Fibroblast of peridontal ligament (primary cell): ENCODE measurements around the gene FOXP1.
"Not testable (repeated sequence)": the region's sequence is repeated elsewhere in the genome, so short reads cannot be mapped to it uniquely, and the experiment has no call there.

Experiments
- DNase-seq: peaks from one replicate; pipeline ENCODE4 v3.0.0-alpha.2; 2010; ENCODE audit errors: extremely low read depth

FOXP1 gene

GRCh38 chr3:71451060-71451459, 132.5 kb downstream of the FOXP1 start:
- peak; percentile 54 for DNase-seq

GRCh38 chr3:71450162-71450561, 133.4 kb downstream of the FOXP1 start:
- no peak for DNase-seq

- no peak for DNase-seq
These were observed 135.7 kb downstream of the FOXP1 start for GRCh38 chr3:71447803-71448202.

DNA sequence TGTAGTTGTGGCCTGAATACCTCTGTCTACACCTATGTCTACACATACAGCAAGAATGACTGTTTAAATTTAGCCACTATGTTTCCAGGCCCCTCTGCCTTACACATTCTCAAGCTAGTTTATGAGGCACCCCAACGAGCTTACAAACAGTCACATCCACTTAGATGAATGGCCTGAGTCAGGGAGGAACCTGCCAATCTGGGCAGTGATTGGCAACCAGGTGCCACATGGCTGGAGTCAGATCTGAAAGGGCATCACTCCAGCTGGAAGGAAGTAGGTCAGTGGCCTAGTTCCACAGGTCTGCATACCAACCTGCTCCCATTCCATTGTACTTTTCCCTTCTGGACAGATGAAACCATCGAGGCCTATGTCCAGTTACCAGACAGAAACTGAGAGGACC, 136.3 kb downstream of the FOXP1 start:
- DNase-seq = no peak

GRCh38 chr3:71446734-71447133, 136.8 kb downstream of the FOXP1 start:
- no peak for DNase-seq

DNA sequence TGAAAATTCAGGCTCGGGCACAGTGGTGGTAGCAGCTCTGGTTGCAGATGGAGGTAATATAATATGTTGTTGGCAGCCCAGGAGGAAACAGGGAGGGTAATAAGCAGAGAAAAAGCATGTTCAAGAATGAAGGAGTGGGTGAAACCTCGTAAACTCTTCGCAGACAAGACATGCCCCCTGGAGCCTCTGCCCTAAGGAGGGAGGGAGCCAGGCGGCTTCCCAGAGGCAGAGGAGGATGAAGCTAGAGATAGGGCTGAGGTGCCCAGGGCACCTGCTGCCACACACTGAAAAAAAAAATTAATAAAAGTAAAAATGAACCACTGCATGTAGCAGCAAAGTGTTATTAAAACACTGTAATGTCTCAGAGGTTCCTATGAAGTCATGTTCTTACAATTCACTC, 137.3 kb downstream of the FOXP1 start:
- DNase-seq = no peak

- no peak for DNase-seq
These were observed 138.7 kb downstream of the FOXP1 start for GRCh38 chr3:71444861-71445259.

DNA sequence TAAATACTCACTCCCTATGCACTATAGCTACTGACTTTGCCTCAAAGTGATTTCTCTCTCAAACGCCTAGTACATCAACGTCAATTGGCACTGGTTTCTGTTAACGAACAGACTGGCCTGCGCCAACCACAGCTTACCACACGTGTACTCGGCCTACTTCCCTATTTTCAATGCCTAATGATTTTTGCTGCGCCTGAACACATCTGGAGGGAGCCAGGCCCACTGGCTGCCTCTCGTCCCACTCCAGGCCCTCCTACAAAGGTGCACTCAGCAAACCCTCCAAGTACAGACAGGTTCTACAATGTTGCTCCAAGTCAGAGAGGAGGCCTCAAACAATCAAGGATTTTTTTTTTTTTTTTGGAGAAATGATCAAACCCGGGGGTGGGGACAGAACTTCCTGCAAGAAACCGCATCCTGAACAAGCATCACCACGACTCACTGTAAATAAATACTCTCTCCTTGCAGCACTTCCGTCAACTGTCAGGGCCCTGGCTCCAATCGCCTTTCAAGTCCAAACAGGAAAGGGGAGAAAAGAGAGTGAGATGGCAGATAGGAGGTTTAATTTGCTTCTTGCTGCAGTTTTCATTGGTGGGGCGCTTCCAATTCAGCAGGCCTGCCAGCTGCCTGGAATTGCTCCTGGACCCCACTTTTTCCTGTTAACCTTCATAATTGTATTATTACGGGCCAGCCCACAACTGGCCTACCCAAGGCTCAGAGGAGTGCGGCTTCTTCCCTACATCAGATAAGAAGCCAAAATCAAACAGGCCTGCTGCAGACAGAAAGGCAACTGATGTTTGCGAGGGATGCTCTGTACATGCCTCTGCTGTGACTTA, 139.3 kb downstream of the FOXP1 start:
- DNase-seq = no peak

DNA sequence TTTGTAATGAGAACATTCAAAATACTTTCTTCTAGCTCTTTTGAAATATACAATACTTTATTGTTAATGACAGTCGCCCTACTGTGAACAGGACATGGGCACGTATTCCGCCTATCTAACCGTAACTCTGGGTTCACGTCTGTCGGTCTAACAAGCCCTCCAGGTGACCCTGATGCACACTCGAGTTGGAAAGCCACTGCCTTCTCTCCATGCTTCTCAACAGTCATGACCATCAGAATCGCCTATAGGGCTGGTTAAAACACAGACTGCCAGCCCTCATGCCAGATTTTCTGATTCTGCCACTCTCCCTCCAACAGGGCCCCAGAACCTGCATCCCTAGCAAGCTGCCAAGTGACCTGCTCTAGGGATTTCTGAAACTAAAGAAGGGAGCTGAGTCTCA, 140.2 kb downstream of the FOXP1 start:
- no peak for DNase-seq

DNA sequence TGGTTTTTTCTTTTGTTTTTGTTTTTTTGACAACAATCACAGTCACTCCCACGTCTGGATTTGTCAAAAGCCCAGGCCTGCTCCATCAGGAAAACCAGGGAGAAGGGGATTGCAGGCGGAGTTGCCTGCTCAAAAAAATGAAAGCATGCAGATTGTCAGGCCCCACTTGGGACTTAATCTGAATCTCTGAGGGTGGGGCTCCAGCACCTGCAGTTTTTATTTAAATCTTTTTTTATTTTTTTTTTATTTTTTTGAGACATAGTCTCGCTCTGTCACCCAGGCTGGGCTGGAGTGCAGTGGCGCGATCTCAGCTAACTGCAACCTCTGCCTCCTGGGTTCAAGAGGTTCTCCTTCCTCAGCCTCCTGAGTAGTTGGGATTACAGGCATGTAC, 140.9 kb downstream of the FOXP1 start:
- DNase-seq = no peak

- DNase-seq = no peak
These were observed 141.4 kb downstream of the FOXP1 start for GRCh38 chr3:71441925-71442651.

DNA sequence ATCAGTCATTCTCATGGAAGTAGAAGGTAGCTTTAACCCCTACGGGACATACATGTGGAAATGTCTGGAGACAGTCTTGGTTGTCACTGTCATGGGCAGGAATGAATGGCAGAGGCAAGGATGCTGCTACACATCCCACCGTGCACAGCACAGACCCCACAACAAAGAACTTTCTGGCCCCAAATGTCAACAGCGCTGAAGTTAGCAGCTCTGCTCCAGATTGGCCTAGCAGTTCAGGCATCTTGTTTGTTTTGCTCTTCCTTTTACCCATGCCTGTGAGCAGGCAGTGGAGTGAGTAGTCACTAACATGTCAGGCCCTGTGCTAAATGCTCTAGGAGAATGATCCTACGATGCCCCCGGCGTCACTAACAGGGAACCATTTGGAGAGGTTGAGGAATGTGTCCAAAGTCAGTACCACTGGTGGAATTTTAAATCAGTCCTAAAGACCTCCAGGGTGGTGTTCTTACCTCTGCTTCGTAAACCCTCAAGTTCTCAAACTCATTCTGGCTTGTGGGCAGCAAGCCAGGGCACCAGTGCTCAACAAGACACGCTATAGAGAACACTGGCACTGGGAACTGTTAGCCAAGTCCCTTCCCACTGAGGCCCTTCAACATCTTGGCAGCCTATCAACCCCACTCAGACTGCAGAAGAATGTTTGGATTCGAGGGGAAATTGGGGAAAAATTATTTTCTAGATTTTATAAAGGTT, 142.2 kb downstream of the FOXP1 start:
- no peak for DNase-seq

- DNase-seq = no peak
These were observed 144.6 kb downstream of the FOXP1 start for GRCh38 chr3:71438904-71439303.

DNA sequence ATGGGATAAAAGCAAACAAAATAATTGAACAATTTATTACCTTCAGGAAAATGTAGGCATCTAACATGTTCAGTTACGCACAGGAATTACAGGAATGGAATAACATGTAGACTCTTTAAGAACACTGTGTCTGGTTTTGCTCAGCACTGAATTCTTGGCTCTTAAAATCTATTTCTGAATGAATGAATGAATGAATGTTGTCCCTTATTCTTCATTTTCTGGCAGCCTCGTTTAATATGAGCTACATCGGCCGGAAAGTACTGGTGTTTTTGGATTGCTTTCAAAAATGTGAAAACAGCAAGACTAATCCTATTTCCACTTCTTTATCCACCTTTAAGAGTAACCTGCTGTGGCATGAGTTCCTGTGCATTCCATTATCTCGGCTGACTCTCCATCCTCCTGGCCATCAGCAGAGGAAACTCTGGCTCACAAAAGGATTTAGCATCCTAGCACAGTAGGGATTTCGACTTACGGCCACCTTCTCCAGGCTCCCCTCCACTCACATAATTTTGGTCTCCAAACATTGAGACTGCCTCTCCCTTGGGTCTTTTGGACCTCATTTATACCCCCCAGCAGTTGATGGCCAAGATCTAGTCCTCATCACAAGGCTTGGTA, 145.3 kb downstream of the FOXP1 start:
- DNase-seq = no peak

- DNase-seq = peak; percentile 32
These were observed 147.2 kb downstream of the FOXP1 start for GRCh38 chr3:71436337-71436736.

- not testable (repeated sequence) for DNase-seq
These were observed 147.7 kb downstream of the FOXP1 start for GRCh38 chr3:71435836-71436235.

- no peak for DNase-seq
These were observed 149.9 kb downstream of the FOXP1 start for GRCh38 chr3:71433631-71434030.

DNA sequence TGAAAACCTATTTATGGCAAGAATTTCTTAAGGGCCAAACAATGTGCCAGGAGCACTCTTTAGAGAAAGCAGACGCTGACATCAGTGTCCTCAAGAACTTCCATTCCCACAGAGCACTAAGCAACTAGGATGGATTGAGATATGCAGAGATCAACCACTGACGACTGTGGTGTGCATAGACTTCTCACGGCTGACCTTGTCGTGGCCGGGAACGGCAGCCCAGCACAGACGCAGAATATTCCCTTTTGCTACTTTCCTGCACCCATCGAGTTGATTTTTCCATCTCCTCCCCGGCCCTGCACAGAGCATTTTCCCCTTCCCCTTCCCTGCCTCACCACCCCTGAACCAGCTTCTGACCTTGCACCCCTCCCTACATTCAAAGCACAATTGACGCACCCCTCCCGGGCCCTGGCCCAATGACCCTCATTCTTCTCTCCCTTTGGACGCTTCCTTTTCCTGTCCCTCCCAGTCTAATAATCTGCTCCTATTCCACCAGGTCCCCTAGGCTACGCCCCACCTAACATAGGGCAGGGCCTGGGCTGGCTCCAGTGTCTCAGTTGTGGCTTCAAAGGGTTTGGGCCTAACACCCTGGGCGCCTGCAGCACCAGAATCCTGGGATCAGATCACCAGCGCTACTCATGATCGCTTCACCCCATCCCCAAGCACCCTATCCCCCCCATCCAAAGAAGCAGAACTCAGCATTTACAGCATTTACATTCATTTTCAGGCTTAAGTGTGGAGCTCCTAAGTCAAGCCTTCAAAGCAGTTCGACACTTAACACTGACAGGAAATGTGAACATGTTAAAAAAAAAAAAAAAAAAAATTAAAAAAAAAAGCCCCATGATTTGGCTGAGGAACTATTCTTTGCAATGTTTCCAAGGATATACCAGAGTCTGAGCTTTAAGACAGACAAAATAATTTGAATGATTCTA, 151.2 kb downstream of the FOXP1 start:
- no peak for DNase-seq

- DNase-seq = no peak
These were observed 152.5 kb downstream of the FOXP1 start for GRCh38 chr3:71430941-71431552.

DNA sequence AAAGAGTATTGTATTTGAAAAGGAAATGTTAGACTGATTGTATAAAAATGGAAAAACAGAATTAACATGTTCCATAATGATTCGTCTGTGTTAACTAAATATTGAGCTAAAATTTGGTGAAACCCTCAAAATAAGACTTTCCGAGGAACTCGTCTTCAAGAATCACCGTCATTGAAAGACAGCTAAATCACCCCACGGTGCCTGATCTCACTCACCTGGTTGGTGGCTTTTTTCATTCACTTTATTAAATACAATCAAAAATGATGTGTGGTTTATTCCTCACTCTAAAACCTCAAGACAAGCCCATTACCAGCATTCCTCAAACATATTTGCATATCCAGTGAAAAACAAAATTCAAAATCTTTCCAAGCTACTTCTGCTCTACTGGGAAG, 153.9 kb downstream of the FOXP1 start:
- DNase-seq = no peak
